GM18519 (cell line): Measurements from ENCODE around the gene ANTKMT.
A peak's percentile ranks its signal among the peaks of the same experiment; 100 is the strongest.
"Not testable (repeated sequence)": the region's sequence is repeated elsewhere in the genome, so short reads cannot be mapped to it uniquely, and the experiment has no call there.

Experiments used
- ATAC-seq: cut with Tn5 transposase; IDR thresholded peaks from one replicate; pipeline ENCODE4 v1.9.1; 2021; ENCODE audit warnings: mild to moderate bottlenecking, moderate library complexity; ENCODE audit not compliant: unreplicated experiment, low FRiP score

Gene ANTKMT

GRCh38 chr16:680967-681745, 39.8 kb upstream of the ANTKMT start:
- ATAC-seq, result no peak

GRCh38 chr16:681746-682427, 39.1 kb upstream of the ANTKMT start:
- no peak for ATAC-seq

DNA sequence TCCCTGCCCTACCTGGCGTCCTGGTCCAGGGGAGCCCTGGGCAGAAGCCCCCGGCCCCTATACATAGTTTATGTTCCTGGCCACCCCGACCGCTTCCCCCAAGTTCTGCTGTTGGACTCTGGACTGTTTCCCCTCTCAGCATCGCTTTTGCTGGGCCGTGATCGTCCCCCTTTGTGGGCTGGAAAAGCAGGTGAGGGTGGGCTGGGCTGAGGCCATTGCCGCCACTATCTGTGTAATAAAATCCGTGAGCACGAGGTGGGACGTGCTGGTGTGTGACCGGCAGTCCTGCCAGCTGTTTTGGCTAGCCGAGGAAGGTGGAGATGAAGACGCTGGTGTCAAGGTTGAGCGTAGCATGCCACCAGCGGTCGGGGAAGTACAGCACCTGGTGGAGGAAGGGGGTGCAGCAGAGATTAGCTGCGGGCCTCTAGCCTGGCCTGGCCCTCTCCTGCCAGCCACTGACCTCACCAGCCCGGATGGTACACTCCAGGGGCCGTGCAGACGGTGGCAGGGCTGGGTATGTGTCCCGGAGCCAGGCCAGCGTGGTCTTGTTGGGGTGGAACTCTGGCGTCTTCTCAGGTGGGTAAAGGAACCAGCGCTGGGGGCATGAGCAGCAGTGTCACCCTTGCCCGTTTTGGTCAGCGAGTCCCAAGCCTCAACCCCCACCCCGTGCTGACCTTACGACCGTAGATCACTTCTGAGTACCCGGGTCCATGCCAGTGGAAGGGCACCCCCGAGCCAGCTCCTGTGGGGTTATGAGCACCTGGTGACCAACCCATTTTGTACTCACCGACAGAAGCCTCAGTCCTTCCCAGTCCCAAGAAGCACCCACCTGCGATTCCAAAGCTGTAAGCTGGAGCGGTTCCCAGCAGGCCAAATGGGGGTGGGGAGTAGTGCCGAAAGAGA, 38.2 kb upstream of the ANTKMT start:
- no peak for ATAC-seq

GRCh38 chr16:683396-684070, 37.4 kb upstream of the ANTKMT start:
- no peak for ATAC-seq

DNA sequence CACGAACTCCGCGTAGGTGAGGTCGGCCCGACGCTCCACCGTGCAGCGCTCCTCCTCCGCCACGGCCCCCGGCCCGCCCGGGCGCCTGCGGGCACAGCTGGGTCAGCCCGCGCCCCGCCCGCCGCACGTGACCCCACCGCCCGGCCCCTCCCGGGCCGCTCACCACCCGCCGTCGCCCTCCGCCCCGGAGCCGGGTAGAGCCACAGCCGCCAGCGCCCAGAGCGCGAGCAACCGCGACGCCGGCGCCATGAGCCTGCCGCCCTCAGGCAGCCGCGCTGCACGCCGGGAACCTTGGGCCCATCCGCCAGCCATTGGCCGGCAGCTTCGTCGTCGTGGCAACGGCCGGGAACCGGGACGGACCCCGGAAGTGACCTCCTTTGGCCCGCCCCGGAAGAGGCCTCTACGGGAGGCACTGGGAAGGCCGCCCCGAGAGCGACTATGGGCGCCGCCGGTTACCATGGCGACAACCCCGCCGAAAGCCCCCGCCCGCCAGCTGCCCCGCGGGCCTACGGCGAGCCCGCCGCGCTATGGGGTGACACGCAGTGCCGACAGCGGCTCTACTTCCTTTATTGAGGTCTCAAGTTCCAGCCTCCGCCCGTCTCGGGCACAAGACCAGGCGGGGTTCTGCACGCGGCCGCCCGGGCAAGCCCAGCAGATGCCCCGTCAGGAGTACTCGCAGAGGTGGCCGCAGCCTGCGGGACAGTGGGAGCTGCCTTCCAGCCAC, 36.7 kb upstream of the ANTKMT start, which contains the start of gene JMJD8:
TSS of gene JMJD8 (minus strand) at position 264 of the 724 bp plus-strand sequence. CDS start at position 249, 15 bp downstream.
- ATAC-seq, result peak; percentile 55

GRCh38 chr16:684961-685696, 35.8 kb upstream of the ANTKMT start:
- ATAC-seq, result no peak

DNA sequence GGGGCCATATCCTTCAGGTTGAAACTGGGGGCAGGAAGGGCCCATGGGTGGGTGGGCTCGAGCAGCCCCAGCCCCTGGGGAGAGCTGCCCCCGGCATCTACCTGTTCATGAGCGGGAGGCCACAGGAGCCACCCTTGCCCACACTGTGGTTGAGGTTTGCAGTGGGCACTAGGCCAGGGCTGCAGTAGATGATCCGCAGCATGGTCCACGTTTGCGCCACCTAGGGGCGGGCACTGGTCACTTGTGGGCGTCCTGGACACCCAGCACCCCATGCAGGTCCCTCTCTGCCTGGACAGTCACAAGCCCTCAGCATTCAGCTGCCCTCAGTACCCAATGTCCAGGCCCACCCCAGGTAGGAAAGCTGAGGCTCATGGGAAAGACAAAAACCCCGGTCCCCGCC, 35.0 kb upstream of the ANTKMT start:
- ATAC-seq, result no peak

GRCh38 chr16:686459-687260, 34.3 kb upstream of the ANTKMT start:
- ATAC-seq, result no peak

GRCh38 chr16:687499-687898, 33.4 kb upstream of the ANTKMT start:
- ATAC-seq, result no peak

DNA sequence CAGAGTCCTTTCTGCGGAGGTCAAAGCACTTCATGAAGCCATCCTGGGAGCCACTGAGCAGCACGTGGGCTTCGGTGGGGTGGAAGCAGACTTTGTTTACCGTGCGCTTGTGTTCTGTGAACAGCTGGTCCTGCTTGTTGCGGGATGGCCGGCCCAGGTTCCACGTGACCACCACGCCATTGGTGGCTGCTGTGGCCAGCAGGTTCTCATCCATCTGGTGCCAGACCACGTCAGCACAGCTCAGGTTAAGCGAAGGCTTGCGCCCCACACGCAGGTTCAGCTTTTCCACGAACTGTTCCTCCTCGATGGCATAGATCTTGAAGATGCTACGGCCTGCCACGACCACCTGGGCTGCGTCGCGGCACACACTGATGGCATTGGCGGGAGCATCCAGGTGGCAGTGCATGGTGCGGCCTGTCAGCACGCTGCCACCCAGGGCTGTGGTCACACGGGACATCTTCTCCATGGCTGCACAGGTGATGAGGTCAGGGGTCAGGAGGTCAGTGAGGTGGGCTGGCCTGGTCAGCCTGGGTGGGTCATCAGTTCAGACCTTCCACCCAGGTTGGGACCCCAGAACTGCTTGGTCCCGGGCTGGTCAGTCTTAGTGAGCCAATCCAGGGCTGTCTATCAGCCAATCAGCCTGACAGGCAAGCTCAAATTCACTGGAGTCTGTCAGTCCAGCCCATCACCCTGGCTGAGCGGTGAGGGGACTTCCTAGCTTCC, 31.6 kb upstream of the ANTKMT start:
- no peak for ATAC-seq

- not testable (repeated sequence) for ATAC-seq
Observed at GRCh38 chr16:691242-691641, 29.7 kb upstream of the ANTKMT start.

DNA sequence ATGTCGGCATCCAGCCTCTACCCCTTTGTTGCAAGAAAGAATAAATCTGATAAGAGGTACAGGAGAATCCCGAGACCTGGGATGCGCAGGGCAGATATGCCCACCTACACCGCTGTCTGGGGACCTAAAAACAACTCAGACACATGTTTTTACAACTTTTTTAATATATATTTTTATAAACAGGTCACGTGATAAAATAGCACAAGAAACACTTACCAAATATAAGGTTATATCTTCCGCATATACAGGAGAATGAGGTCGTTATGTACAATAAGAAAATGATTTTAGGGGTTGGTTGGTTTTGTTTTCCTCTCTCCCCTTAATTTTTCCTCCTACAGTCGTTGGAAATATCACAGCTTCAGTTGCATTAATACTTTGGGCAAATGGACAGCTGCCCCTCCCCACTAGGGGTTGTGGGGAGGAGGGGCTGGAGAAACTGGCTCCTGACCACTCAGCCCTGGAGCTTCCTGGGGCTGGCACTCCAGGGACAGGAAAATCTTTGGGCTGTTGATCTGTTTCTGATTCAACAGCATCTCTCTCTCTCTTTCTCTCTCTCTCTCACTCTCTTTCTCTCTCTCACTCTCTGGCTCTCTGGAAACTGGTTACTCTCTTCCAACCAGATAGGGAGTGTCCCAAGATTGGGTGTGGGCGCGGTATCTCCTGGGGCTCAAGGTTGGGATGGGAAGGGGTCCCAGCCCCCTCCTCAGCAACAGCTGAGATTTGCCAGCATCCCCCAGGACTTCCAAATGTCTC, 28.4 kb upstream of the ANTKMT start:
- ATAC-seq, result no peak

DNA sequence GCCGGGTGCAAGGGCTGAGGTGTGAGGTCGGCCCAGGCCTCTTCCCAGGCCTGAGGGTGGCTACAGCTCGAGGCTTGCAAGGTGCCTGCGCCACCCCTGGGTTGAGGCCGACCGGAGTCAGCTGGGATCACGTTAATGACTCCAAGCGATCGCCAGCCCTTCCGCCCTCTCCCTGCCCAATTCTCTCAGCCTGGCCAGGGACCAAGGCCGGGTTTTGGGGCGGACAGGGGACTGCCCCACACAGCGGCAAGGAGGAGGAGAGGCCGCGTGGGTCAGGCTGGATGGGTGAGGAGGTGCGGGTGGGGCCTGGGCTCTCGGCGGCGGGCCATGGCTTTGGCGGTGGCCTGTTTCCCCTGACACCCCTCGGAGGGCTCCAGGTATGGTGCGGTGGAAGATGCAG, 27.6 kb upstream of the ANTKMT start:
- ATAC-seq, result no peak

GRCh38 chr16:693766-694165, 27.2 kb upstream of the ANTKMT start:
- ATAC-seq, result no peak

DNA sequence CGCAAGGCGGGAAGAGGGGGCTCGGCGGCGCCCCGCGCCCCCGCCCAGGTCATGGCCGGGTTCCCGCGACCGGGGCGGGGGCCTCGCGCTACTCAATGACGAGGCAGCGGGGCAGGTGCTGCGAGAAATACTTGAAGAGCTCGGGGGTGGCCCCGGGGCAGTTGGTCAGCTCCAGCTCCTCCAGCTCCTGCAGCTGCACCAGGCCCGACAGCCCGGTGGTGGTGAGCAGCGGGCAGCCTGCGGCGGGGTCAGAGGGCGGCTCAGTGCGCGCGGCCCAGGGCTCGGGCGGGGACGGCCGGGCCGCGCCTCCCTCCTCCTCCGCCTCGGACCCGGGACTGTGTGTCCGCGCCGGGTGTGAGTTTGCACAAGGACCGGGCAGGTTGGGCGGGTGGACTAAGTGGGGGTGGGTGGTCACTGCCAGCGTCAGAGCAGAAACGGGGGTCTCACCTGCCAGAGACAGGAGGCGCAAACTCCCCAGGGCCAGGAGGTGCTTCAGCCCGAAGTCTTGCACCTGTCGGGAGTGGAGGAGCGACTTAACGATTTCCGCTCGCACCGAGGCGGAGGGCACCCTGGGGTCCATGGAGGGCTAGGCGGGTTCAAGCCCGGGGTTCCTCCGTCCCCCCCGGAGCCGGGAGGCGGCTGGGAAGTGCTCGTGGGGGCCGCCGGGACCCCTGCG, 26.6 kb upstream of the ANTKMT start:
- no peak for ATAC-seq

DNA sequence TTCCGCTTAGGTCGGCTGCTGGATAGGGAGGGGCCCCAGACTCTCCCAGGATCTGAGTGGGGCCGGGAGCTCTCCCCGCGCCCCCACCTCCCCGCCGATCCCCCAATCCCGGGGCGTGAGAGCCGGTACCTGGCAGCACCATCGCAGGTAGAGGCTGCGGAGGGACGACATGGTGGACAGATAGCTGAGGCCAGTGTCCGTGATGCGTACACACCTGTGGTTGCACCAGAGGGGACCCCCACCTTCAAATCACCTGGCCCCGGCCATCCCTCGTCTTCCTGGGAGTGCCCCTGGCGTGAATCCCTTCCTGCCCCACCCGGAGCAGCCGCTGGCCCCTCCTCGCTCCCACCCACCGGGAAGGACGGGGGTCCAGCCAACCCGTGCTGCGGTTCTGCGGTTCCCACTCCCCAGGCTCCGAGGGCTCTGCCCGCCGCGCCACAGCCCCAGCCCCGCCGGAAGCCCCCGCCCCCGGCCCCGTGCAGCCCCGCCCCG, 26.0 kb upstream of the ANTKMT start:
- ATAC-seq, result no peak
